GM12878 (cell line): ENCODE measurements around the gene SLC20A1. TPM values are rescaled to one million over a fixed set of nuclear protein-coding genes. Genes with fewer than 3 reads are reported as not detected.

Source experiments
- ATAC-seq: fragments of 200-7000 bp; cut with Tn5 transposase; 3 replicates; pipeline ENCODE4 v1.9.1; 2020; ENCODE audit warnings: mild to moderate bottlenecking, moderate library complexity
- BruUV-seq: library from RNA; stranded (reverse); fragments of 400-500 nt; replicated peaks from 2 replicates; lab custom pipeline; 2021; lab: Mats Ljungman, UMichigan
- CTCF ChIA-PET: fragments of 300-600 bp; sonication (Branson Sonifier 250); formaldehyde crosslinking; extraction: SDS; loops from one replicate; lab custom pipeline; 2021; ENCODE audit warnings: inconsistent platforms; lab: Yijun Ruan, JAX
- POLR2A ChIA-PET: fragments of 350-600 bp; formaldehyde crosslinking; extraction: SDS; loops from one replicate; lab custom pipeline; 2021; ENCODE audit warnings: inconsistent platforms; lab: Charles Lee
- RAD21 ChIA-PET: fragments of 300-600 bp; sonication (Branson Sonifier 250); formaldehyde crosslinking; loops from one replicate; lab custom pipeline; 2023; ENCODE audit warnings: antibody characterized with exemption; ENCODE audit not compliant: unreplicated experiment; lab: Charles Lee
- SMC1A ChIA-PET: fragments of 300-600 bp; sonication (Branson Sonifier 250); formaldehyde crosslinking; loops from one replicate; lab custom pipeline; 2023; ENCODE audit not compliant: unreplicated experiment, uncharacterized antibody; lab: Charles Lee
- DNase-seq: peaks from one replicate; pipeline ENCODE4 v3.0.0-alpha.2; 2011; ENCODE audit warnings: low read depth, low spot score
- FAIRE-seq: peaks from 3 replicates; lab custom pipeline; 2011; peaks lifted over from hg19 to GRCh38; lab: Jason Lieb, UNC
- H2AFZ ChIP-seq: 2 replicates; pipeline ENCODE4 v1.6.0; 2011; ENCODE audit warnings: low read depth, low read length, control low read depth; ENCODE audit not compliant: control insufficient read depth
- H3K27ac ChIP-seq: 2 replicates; pipeline ENCODE4 v1.5.1; 2011; ENCODE audit warnings: control low read depth; ENCODE audit not compliant: control insufficient read depth, insufficient read depth
- H3K27me3 ChIP-seq, 2 experiments: replicated peaks in 1 of 2; 2 replicates each; pipeline versions ENCODE4 v1.6.0 to v1.6.1; 2011; ENCODE audit warnings: low read length in 1 of 2; ENCODE audit not compliant: control insufficient read depth in 2 of 2, insufficient read depth in 2 of 2
- H3K36me3 ChIP-seq, 2 experiments: 2 replicates each; pipeline ENCODE4 v1.5.1; 2011; ENCODE audit warnings: low read length in 1 of 2; ENCODE audit not compliant: control insufficient read depth in 2 of 2, insufficient read depth in 2 of 2
- H3K4me1 ChIP-seq: 2 replicates; pipeline ENCODE4 v1.6.1; 2011; ENCODE audit warnings: mild to moderate bottlenecking, low read length, moderate library complexity, mixed read lengths; ENCODE audit not compliant: control insufficient read depth, insufficient read depth
- H3K4me2 ChIP-seq: 2 replicates; pipeline ENCODE4 v1.6.0; 2011; ENCODE audit warnings: control low read depth; ENCODE audit not compliant: control insufficient read depth, insufficient read depth
- H3K4me3 ChIP-seq: fragments of 200-600 bp; sonication (generic); 2 replicates; pipeline ENCODE4 v1.5.1; 2016
- H3K79me2 ChIP-seq: 2 replicates; pipeline ENCODE4 v1.6.0; 2011; ENCODE audit warnings: low read length; ENCODE audit not compliant: control insufficient read depth, insufficient read depth
- H3K9ac ChIP-seq: 2 replicates; pipeline ENCODE4 v1.8.0; 2011; ENCODE audit warnings: low read length, control low read depth, mixed read lengths; ENCODE audit not compliant: control insufficient read depth, insufficient read depth
- H3K9me3 ChIP-seq: replicated peaks from 3 replicates; pipeline ENCODE4 v1.5.1; 2011; ENCODE audit warnings: mild to moderate bottlenecking, low read length; ENCODE audit not compliant: control insufficient read depth, insufficient read depth
- H4K20me1 ChIP-seq: 2 replicates; pipeline ENCODE4 v1.6.0; 2011; ENCODE audit not compliant: control insufficient read depth, insufficient read depth
- BCL3 ChIP-seq: IDR thresholded peaks from 2 replicates; pipeline ENCODE4 v1.6.1; 2011; ENCODE audit warnings: borderline replicate concordance, low read depth, mild to moderate bottlenecking, moderate library complexity, low read length; ENCODE audit not compliant: insufficient read depth, poor library complexity, severe bottlenecking
- CEBPB ChIP-seq, 2 experiments: fragments of 150-350 bp in 1 of 2; IDR thresholded peaks; 2 replicates each; pipeline ENCODE4 v1.6.1; 2012 to 2014; ENCODE audit warnings: low read depth in 2 of 2, low read length in 2 of 2, borderline replicate concordance in 1 of 2, inconsistent platforms in 1 of 2
- FOXK2 ChIP-seq: fragments of 450-650 bp; IDR thresholded peaks from 2 replicates; pipeline ENCODE4 v1.6.1; 2017; ENCODE audit warnings: mild to moderate bottlenecking, moderate library complexity
- GATAD2B ChIP-seq: fragments of 450-650 bp; conservative IDR thresholded peaks from 2 replicates; pipeline ENCODE4 v1.6.1; 2017; ENCODE audit warnings: low read depth, mild to moderate bottlenecking, moderate library complexity
- JUND ChIP-seq: IDR thresholded peaks from 2 replicates; pipeline ENCODE4 v1.6.1; 2012; ENCODE audit warnings: low read depth, mild to moderate bottlenecking, low read length, improper control_type of control experiment, moderate library complexity
- KAT2A ChIP-seq: conservative IDR thresholded peaks from 2 replicates; pipeline ENCODE4 v1.6.1; 2011; ENCODE audit warnings: low read depth, low read length; ENCODE audit not compliant: control insufficient read depth
- MEF2A ChIP-seq: IDR thresholded peaks from 2 replicates; pipeline ENCODE4 v1.6.1; 2011; ENCODE audit warnings: low read depth, mild to moderate bottlenecking, low read length, moderate library complexity; ENCODE audit not compliant: insufficient read depth
- MTA2 ChIP-seq: fragments of 450-650 bp; IDR thresholded peaks from 2 replicates; pipeline ENCODE4 v1.6.1; 2016; ENCODE audit warnings: low read depth, mild to moderate bottlenecking, moderate library complexity
- MYC ChIP-seq: IDR thresholded peaks from 2 replicates; pipeline ENCODE4 v1.6.1; 2011; ENCODE audit warnings: mild to moderate bottlenecking, low read length, moderate library complexity, inconsistent platforms; ENCODE audit not compliant: insufficient read depth, insufficient replicate concordance, insufficient read length, severe bottlenecking
- PAX5 ChIP-seq: IDR thresholded peaks from 2 replicates; pipeline ENCODE4 v1.6.1; 2011; ENCODE audit warnings: low read depth, low read length, borderline replicate concordance
- PAX8 ChIP-seq: fragments of 450-650 bp; IDR thresholded peaks from 2 replicates; pipeline ENCODE4 v1.6.1; 2017; ENCODE audit warnings: mild to moderate bottlenecking, moderate library complexity
- RCOR1 ChIP-seq: conservative IDR thresholded peaks from 2 replicates; pipeline ENCODE4 v1.6.1; 2012; ENCODE audit warnings: low read depth, low read length, improper control_type of control experiment
- TAF1 ChIP-seq: IDR thresholded peaks from 2 replicates; pipeline ENCODE4 v1.6.1; 2011; ENCODE audit warnings: mild to moderate bottlenecking, low read depth, low read length, borderline replicate concordance
- ZNF384 ChIP-seq: IDR thresholded peaks from 2 replicates; pipeline ENCODE4 v1.6.1; 2012; ENCODE audit warnings: low read depth, mild to moderate bottlenecking, low read length, improper control_type of control experiment, borderline replicate concordance
- WGBS: methylation state at CpG from one replicate; pipeline ENCODE4 v1.1.6; 2016; ENCODE audit warnings: low lambda C conversion rate; ENCODE audit not compliant: insufficient replicate concordance, insufficient coverage; ENCODE audit errors: missing lambda C conversion rate; 5-methylcytosine and 5-hydroxymethylcytosine counted together
- in situ Hi-C: fragments of 300-500 bp; cut with MboI; formaldehyde crosslinking; loops from 9 replicates; pipeline ENCODE4 v1.14.3; 2018; ENCODE audit warnings: mixed read lengths
- intact Hi-C: fragments of 100-400 bp; cut with micrococcal nuclease; formaldehyde crosslinking; loops from one replicate; pipeline ENCODE4 v1.14.2; 2022; ENCODE audit not compliant: unreplicated experiment
- polyA plus RNA-seq, 11 experiments: library from polyadenylated mRNA; depleted of rRNA in 4 of 11; unstranded in 6 of 11; stranded (reverse) in 5 of 11; fragments of >200 nt; fragmentation: Nextera tagmentation in 4 of 11; fragmentation: Illumina TruSeq in 1 of 11; extraction: Ambion mirVana in 4 of 11; extraction: Trizol in 1 of 11; gene quantifications; 1 replicate in 1 of 11; 2 replicates in 10 of 11; pipeline versions ENCODE4 v1.2.1 to v1.2.3, GENCODE V29; 2011 to 2016; ENCODE audit warnings: inconsistent platforms in 2 of 11, missing spikeins in 2 of 11, low read depth in 1 of 11
- total RNA-seq, 4 experiments: library from RNA; depleted of rRNA in 3 of 4; stranded (reverse); fragments of >200 nt in 3 of 4; fragmentation: Illumina TruSeq in 1 of 4; extraction: Trizol in 1 of 4; gene quantifications; 2 replicates each; pipeline versions ENCODE4 v1.2.1 to v1.2.3, GENCODE V29; 2013 to 2021
- TF ChIP-seq, protein P1 (sequence below): IDR thresholded peaks from 2 replicates; pipeline ENCODE4 v1.6.1; 2011; ENCODE audit warnings: mild to moderate bottlenecking, low read depth, low read length, moderate library complexity; ENCODE audit not compliant: insufficient replicate concordance

Gene SLC20A1
- total and polyA plus RNA-seq, 10 of the 15 experiments (the other 5 are each of a cell fraction or from before 2014, with no cell fraction given) = 21.2 to 59.1 (median 43.2) TPM

GRCh38 chr2:112680666-112681101 is 34.9 kb downstream of the SLC20A1 start:
- Histone ChIP-seq H3K9ac (no peak overlapping the region), H3K4me3 (no peak overlapping the region), H3K36me3 (no peaks in the 10 kb centered on the region), H2AFZ (no peak overlapping the region), H4K20me1 (no peaks in the 10 kb centered on the region), H3K4me2 (no peak overlapping the region), H3K9me3 (no peaks in the 10 kb centered on the region), H3K4me1 (peaks cover 7% of the 10 kb centered on the region), H3K27me3 (no peaks in the 10 kb centered on the region), H3K79me2 (no peaks in the 10 kb centered on the region), H3K27ac (no peak overlapping the region)
- FAIRE-seq (no peak), ATAC-seq (no peak), DNase-seq (no peak)
- WGBS = 67% methylated on average over 5 of the region's 5 CpGs
- ChIA-PET RAD21 (interaction anchor here (1.0 kb wide), 1 partner anchor 45 kb away, joined by 3 read pairs; no protein-coding TSS in a partner anchor), POLR2A (interaction anchor here (1.3 kb wide), 1 partner anchor 13 kb away, joined by 8 read pairs; no protein-coding TSS in a partner anchor), CTCF (interaction anchor here (0.7 to 2.2 kb wide), 4 partner anchors 8 to 44 kb away, joined by 3 to 7 read pairs (median 4); no protein-coding TSS in a partner anchor), SMC1A (interaction anchor here (1.0 to 3.5 kb wide), 5 partner anchors 11 to 54 kb away, joined by 3 to 18 read pairs (median 4); no protein-coding TSS in a partner anchor)
- BruUV-seq = no TSS peak
- intact Hi-C loops = no loop called here
- in situ Hi-C loops = no loop called here
- no peak for TF ChIP-seq TAF1
- no peak for TF ChIP-seq PAX8
- TF ChIP-seq FOXK2 = no peak; the same call in 1 of the 2 replicates
- no peak for TF ChIP-seq PAX5
- no peak for TF ChIP-seq BCL3
- TF ChIP-seq CEBPB (IDR thresholded peaks at IDR 0.05; ENCODE audit: borderline replicate concordance in 1 of 2, low read depth in 2 of 2, low read length in 2 of 2) = no peak
- no peak for TF ChIP-seq GATAD2B
- no peak for TF ChIP-seq ZNF384
- TF ChIP-seq, protein P1, sequence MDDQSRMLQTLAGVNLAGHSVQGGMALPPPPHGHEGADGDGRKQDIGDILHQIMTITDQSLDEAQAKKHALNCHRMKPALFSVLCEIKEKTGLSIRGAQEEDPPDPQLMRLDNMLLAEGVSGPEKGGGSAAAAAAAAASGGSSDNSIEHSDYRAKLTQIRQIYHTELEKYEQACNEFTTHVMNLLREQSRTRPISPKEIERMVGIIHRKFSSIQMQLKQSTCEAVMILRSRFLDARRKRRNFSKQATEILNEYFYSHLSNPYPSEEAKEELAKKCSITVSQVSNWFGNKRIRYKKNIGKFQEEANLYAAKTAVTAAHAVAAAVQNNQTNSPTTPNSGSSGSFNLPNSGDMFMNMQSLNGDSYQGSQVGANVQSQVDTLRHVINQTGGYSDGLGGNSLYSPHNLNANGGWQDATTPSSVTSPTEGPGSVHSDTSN = no peak
- TF ChIP-seq JUND = no peak
- TF ChIP-seq MYC = no peak
- no peak for TF ChIP-seq MTA2
- TF ChIP-seq MEF2A = no peak
- TF ChIP-seq RCOR1 = no peak
- TF ChIP-seq KAT2A = no peak
